GM12892 (cell line): ENCODE measurements around the gene PLCE1.

Experiments used
- POLR2A ChIP-seq: IDR thresholded peaks from 2 replicates; pipeline ENCODE4 v1.6.1; 2011; ENCODE audit warnings: low read depth, low read length, control low read depth
- POLR2AphosphoS5 ChIP-seq: IDR thresholded peaks from 2 replicates; pipeline ENCODE4 v1.6.1; 2011; ENCODE audit warnings: low read depth, low read length, control low read depth

DNA sequence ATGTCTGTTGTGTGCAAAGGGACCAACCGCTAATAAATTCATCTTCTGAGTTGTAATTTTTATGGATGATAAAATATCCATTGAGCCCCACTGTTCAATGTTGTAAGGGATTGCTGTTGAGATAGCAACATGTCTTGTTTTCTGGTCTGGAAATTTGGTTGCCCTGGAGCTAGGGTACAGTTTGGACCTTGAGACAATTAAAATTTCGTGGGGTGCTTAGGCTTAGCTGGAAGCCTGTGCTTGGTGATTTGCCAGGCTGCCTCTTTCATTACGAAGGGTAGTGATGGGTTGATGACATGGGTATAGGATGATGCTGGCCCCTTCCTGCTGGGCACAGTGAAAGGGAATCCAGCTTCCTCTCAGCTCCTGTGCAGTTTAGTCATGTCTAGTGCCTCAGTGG, 43.6 kb downstream of the PLCE1 start:
- TF ChIP-seq POLR2A (no peak), POLR2AphosphoS5 (no peak)
